Measurements from ENCODE around the gene ASB3. TPM values are rescaled to one million over a fixed set of nuclear protein-coding genes. Genes with fewer than 3 reads are reported as not detected.

ASB3 gene
- total and polyA plus RNA-seq, 12 donors, result 10.1 to 51.3 (median 21.4) TPM

DNA sequence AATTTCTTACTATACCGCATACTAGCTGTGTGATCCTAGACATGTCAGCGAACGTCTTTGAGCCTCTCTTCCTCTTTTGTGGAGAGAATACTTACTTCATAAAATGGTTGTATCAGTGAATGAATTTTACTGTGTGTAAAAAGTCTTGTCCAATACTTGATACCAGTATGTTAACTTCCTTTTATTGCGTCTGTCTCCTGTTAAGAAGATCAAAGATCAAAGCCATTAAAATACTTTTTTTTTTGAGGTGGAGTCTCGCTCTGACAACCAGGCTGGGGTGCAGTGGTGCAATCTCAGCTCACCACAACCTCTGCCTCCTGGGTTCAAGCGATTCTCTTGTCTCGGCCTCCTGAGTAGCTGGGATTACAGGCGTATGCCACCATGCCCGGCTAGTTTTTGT is 33.3 kb upstream of the ASB3 start:
- Histone ChIP-seq H3K27me3 (no peaks in the 10 kb centered on the region), H3K4me1 (replicated peaks in 1 of 2) (no peaks in the 10 kb centered on the region), H3K9me3 (replicated peaks in 1 of 3) (no peaks in the 10 kb centered on the region), H3K4me3 (no peak overlapping the region), H3K36me3 (replicated peaks in 1 of 2) (peaks cover 0 to 33% of the 10 kb centered on the region in 2 donors), H3K27ac (no peak overlapping the region)
- TF ChIP-seq POLR2A (IDR thresholded peaks at IDR 0.05), result no peak
- TF ChIP-seq, protein P1, sequence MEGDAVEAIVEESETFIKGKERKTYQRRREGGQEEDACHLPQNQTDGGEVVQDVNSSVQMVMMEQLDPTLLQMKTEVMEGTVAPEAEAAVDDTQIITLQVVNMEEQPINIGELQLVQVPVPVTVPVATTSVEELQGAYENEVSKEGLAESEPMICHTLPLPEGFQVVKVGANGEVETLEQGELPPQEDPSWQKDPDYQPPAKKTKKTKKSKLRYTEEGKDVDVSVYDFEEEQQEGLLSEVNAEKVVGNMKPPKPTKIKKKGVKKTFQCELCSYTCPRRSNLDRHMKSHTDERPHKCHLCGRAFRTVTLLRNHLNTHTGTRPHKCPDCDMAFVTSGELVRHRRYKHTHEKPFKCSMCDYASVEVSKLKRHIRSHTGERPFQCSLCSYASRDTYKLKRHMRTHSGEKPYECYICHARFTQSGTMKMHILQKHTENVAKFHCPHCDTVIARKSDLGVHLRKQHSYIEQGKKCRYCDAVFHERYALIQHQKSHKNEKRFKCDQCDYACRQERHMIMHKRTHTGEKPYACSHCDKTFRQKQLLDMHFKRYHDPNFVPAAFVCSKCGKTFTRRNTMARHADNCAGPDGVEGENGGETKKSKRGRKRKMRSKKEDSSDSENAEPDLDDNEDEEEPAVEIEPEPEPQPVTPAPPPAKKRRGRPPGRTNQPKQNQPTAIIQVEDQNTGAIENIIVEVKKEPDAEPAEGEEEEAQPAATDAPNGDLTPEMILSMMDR (IDR thresholded peaks at IDR 0.05), result no peak
- no peak for DNase-seq
- 89 to 95% (median 92%) methylated on average over 9 of the region's 9 CpGs for WGBS, 4 donors
- intact Hi-C loops (cut with DNase I), result no loop called here

DNA sequence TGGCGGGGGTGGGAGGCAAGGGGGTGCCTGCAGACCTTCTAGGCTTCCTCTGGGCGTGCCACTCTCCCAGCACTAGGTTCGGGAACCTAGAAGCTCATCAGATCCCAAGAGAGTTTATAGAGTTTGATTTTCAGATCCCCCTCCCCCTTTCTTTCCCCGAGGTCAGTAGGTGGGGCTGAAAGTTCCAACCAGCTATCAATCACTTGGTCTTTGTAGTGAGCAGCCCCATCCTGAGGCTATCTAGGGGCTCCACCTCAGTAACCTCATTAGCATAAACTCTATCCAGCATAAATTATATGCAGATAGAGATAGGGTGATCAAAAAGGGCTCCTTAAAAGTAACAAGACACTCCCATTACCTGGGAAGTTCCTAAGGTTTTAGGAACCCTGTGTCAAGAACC is 32.9 kb upstream of the ASB3 start:
- H3K27me3 ChIP-seq, result no peaks in the 10 kb centered on the region
- intact Hi-C loops (cut with DNase I), result no loop called here
- WGBS, 4 donors, result 71 to 92% (median 81%) methylated on average over 4 of the region's 4 CpGs
- no peaks in the 10 kb centered on the region for H3K4me1 ChIP-seq (replicated peaks in 1 of 2)
- TF ChIP-seq, protein P1 (IDR thresholded peaks at IDR 0.05), result no peak
- TF ChIP-seq POLR2A (IDR thresholded peaks at IDR 0.05), result no peak
- H3K27ac ChIP-seq, result no peak overlapping the region
- no peak overlapping the region for H3K4me3 ChIP-seq
- H3K9me3 ChIP-seq (replicated peaks in 1 of 3), result no peaks in the 10 kb centered on the region
- H3K36me3 ChIP-seq (replicated peaks in 1 of 2), result peaks cover 0 to 35% of the 10 kb centered on the region in 2 donors
- DNase-seq, result no peak

DNA sequence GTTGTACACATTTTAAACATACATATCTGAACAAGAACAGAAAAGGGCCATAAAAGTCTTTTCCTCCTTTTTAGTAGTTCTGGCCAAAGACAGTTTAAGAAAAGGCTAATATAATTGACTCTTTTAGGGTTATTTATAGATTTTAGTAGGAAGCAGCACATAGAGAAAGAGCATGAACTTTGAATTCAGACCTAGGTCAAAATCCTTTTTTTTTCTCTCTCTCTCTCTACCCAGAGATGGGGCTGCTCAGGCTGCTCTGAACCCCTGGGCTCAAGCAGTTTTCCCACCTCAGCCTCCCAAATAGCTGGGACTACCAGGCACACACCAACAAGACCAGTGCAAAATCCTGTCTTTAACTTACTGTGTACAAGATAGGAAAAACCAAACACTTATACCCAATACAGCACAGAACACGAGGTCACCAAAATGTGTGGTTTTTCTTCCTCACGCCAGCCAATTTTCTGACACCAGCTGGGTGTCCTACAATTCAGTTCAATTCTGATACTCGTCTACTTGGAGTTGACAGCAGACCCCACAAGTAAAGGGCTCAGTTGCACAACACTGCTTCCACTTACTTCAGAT is 32.2 kb upstream of the ASB3 start:
- no peak for DNase-seq
- Histone ChIP-seq H3K4me1 (replicated peaks in 1 of 2) (no peaks in the 10 kb centered on the region), H3K4me3 (no peak overlapping the region), H3K9me3 (replicated peaks in 1 of 3) (no peaks in the 10 kb centered on the region), H3K27ac (no peak overlapping the region), H3K27me3 (no peaks in the 10 kb centered on the region), H3K36me3 (replicated peaks in 1 of 2) (peaks cover 0 to 41% of the 10 kb centered on the region in 2 donors)
- intact Hi-C loops (cut with DNase I), result no loop called here
- TF ChIP-seq, protein P1 (IDR thresholded peaks at IDR 0.05), result no peak
- no peak for TF ChIP-seq POLR2A (IDR thresholded peaks at IDR 0.05)
- WGBS, 4 donors, result 86 to 94% (median 88%) methylated on average over 3 of the region's 3 CpGs

DNA sequence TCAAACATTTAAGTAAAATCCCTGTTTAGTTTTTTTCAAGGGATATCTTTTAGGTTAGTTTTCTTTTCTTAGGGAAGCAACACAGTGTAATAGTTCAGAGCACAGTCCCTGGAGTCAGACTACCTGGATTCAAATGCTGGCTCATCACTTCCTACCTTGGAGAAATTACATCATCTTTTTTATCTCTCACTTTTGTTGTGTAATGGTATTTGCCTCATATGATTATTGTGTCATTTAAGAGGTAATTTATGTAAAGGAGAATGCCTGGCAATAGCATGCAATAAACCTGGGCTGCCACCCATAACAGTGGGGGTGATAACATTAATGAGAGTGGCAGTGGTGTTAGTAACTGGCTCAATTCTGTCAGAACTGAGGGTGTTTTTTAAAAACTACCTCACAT is 26.4 kb upstream of the ASB3 start:
- Histone ChIP-seq H3K4me3 (no peak overlapping the region), H3K4me1 (replicated peaks in 1 of 2) (no peaks in the 10 kb centered on the region), H3K27me3 (no peaks in the 10 kb centered on the region), H3K9me3 (replicated peaks in 1 of 3) (no peaks in the 10 kb centered on the region), H3K36me3 (replicated peaks in 1 of 2) (peaks cover 0 to 73% of the 10 kb centered on the region in 2 donors), H3K27ac (no peak overlapping the region)
- TF ChIP-seq POLR2A (IDR thresholded peaks at IDR 0.05), result no peak
- TF ChIP-seq, protein P1 (IDR thresholded peaks at IDR 0.05), result no peak
- DNase-seq, result no peak
- intact Hi-C loops (cut with DNase I), result no loop called here

Measured in adrenal gland (tissue), 12 donors.